ENCODE results near the gene GRK3.

GRK3 gene

GRCh38 chr22:25689631-25690030, 125.2 kb downstream of the GRK3 start:
- Histone ChIP-seq H3K9me3 (ENCODE audit: low read length) (no peaks in the 10 kb centered on the region), H3K4me3 (ENCODE audit: low read depth, low read length, poor library complexity, severe bottlenecking) (no peak overlapping the region), H3K27me3 (ENCODE audit: insufficient read depth, low read length) (no peaks in the 10 kb centered on the region), H3F3A (ENCODE audit: insufficient read depth, low read length) (no peaks in the 10 kb centered on the region), H3K4me1 (ENCODE audit: insufficient read depth, low read length, severe bottlenecking) (no peaks in the 10 kb centered on the region), H3K27ac (ENCODE audit: low read depth, low read length, poor library complexity, severe bottlenecking) (no peak overlapping the region), H3K9ac (ENCODE audit: low read length) (no peak overlapping the region), H3K4me2 (ENCODE audit: low read length) (no peak overlapping the region), H3K79me2 (ENCODE audit: insufficient read depth, low read length) (no peaks in the 10 kb centered on the region), H3K36me3 (ENCODE audit: insufficient read depth, low read length) (no peaks in the 10 kb centered on the region), H2AFZ (ENCODE audit: low read length) (no peak overlapping the region), H3K9me2 (ENCODE audit: low read depth, low read length) (no peaks in the 10 kb centered on the region), H4K20me1 (ENCODE audit: insufficient read depth, low read length) (no peaks in the 10 kb centered on the region)
- TF ChIP-seq EZH2 (IDR thresholded peaks at IDR 0.05; ENCODE audit: borderline replicate concordance, low read length) = no peak
- no peak for TF ChIP-seq CTCF (IDR thresholded peaks at IDR 0.05; ENCODE audit: low read length)

GRCh38 chr22:25690798-25691197, 126.3 kb downstream of the GRK3 start:
- no peaks in the 10 kb centered on the region for H4K20me1 ChIP-seq (ENCODE audit: insufficient read depth, low read length)
- no peak overlapping the region for H3K4me3 ChIP-seq (ENCODE audit: low read depth, low read length, poor library complexity, severe bottlenecking)
- H3F3A ChIP-seq (ENCODE audit: insufficient read depth, low read length) = no peaks in the 10 kb centered on the region
- H3K36me3 ChIP-seq (ENCODE audit: insufficient read depth, low read length) = no peaks in the 10 kb centered on the region
- no peaks in the 10 kb centered on the region for H3K79me2 ChIP-seq (ENCODE audit: insufficient read depth, low read length)
- no peak overlapping the region for H2AFZ ChIP-seq (ENCODE audit: low read length)
- H3K27ac ChIP-seq (ENCODE audit: low read depth, low read length, poor library complexity, severe bottlenecking) = no peak overlapping the region
- no peaks in the 10 kb centered on the region for H3K9me3 ChIP-seq (ENCODE audit: low read length)
- no peak overlapping the region for H3K4me2 ChIP-seq (ENCODE audit: low read length)
- TF ChIP-seq EZH2 (IDR thresholded peaks at IDR 0.05; ENCODE audit: borderline replicate concordance, low read length) = no peak
- no peak for TF ChIP-seq CTCF (IDR thresholded peaks at IDR 0.05; ENCODE audit: low read length)
- no peaks in the 10 kb centered on the region for H3K4me1 ChIP-seq (ENCODE audit: insufficient read depth, low read length, severe bottlenecking)
- H3K9me2 ChIP-seq (ENCODE audit: low read depth, low read length) = no peaks in the 10 kb centered on the region
- H3K9ac ChIP-seq (ENCODE audit: low read length) = no peak overlapping the region
- H3K27me3 ChIP-seq (ENCODE audit: insufficient read depth, low read length) = no peaks in the 10 kb centered on the region

GRCh38 chr22:25692397-25693267, 128.2 kb downstream of the GRK3 start:
- H3K27me3 ChIP-seq (ENCODE audit: insufficient read depth, low read length) = no peaks in the 10 kb centered on the region
- no peaks in the 10 kb centered on the region for H3K36me3 ChIP-seq (ENCODE audit: insufficient read depth, low read length)
- no peaks in the 10 kb centered on the region for H3K9me2 ChIP-seq (ENCODE audit: low read depth, low read length)
- H3K9me3 ChIP-seq (ENCODE audit: low read length) = no peaks in the 10 kb centered on the region
- H3K4me3 ChIP-seq (ENCODE audit: low read depth, low read length, poor library complexity, severe bottlenecking) = no peak overlapping the region
- no peaks in the 10 kb centered on the region for H4K20me1 ChIP-seq (ENCODE audit: insufficient read depth, low read length)
- H3K9ac ChIP-seq (ENCODE audit: low read length) = no peak overlapping the region
- no peak overlapping the region for H2AFZ ChIP-seq (ENCODE audit: low read length)
- no peaks in the 10 kb centered on the region for H3F3A ChIP-seq (ENCODE audit: insufficient read depth, low read length)
- no peak overlapping the region for H3K27ac ChIP-seq (ENCODE audit: low read depth, low read length, poor library complexity, severe bottlenecking)
- H3K4me1 ChIP-seq (ENCODE audit: insufficient read depth, low read length, severe bottlenecking) = no peaks in the 10 kb centered on the region
- TF ChIP-seq CTCF (IDR thresholded peaks at IDR 0.05; ENCODE audit: low read length) (no peak), EZH2 (IDR thresholded peaks at IDR 0.05; ENCODE audit: borderline replicate concordance, low read length) (no peak)
- no peaks in the 10 kb centered on the region for H3K79me2 ChIP-seq (ENCODE audit: insufficient read depth, low read length)
- H3K4me2 ChIP-seq (ENCODE audit: low read length) = no peak overlapping the region
